GM19455 (cell line): Measurements from ENCODE around the gene HSD17B8.

ENCODE experiments used
- ATAC-seq: cut with Tn5 transposase; IDR thresholded peaks from one replicate; pipeline ENCODE4 v1.9.1; 2021; ENCODE audit not compliant: unreplicated experiment

HSD17B8 gene

GRCh38 chr6:33204415-33205190, at the start of gene HSD17B8:
Gene HSD17B8, plus strand, starts transcription at chr6:33204655. Its CDS starts 14 bp downstream, at chr6:33204669.
- peak; percentile 46 for ATAC-seq

- ATAC-seq: no peak
Observed at GRCh38 chr6:33156561-33156960, 47.9 kb upstream of the HSD17B8 start.

DNA sequence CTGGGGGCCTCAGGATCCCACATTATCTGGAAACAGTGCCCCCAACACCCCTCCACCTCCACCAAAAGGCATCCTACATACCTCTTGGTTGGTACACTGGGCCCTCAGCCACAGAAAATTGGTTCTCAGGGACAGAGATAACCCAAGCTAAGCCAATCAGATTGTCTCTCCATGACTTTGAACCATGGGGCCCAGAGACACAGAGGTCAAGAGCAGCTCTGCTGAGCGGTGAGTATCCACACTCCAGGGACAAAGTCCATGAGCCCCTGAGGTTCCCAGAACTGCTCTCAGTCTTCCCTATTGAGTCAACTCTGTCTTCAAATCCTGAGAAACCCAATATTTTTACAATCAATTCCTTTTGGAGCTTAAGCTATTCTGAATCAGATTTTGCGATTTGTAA, 47.5 kb upstream of the HSD17B8 start:
- ATAC-seq: no peak

- ATAC-seq: no peak
Observed at GRCh38 chr6:33160096-33160495, 44.4 kb upstream of the HSD17B8 start.

DNA sequence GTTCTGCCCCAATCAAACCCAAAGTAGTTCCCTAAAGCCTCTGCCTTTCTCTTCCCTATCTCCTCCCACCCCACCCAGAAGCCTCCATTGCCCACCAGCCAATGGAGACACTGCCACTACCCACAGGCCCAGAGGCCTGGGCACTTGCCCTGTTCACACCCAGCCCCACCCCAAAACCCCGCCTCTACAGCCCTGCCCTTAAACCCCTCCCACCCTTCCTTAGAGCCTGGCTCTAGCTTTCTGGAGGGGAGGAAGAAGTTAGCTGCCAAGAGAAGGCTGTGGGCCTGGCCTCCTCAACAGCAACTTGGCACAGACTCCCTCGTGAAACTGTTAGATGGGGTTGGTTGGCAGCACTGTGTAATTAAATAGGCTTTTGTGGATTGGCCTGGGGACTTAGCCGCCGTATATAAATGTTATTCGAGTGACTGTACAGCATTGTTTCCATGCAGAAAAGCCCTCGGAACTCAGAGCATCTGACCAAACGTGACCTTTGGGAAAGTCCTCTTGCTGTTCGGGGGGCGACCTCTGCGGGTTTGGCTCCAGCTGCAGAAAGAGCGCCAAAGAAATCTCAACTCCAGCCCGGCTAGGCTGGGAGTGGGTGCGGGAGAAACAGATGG, 43.6 kb upstream of the HSD17B8 start:
- no peak for ATAC-seq

GRCh38 chr6:33161354-33162331, 42.8 kb upstream of the HSD17B8 start:
- no peak for ATAC-seq

DNA sequence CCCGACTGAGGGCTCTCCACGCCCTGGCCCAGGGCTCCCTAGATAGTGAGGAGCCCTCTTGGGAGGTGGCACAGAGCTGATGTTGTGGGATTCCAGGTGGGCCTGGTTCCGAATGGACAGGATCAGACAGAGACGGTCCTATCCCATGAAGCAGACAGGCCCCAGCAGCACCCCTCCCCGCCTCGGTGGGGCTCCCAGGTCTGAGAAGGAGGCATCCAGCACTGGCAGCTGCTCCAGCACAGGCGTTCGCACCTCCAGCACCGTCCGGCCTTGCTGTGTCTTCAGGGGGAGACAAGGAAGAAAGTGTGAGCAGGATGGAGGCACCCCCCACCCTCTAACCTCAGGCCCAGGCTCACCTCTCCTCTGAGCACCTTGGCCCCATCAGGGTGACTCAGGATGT, 40.9 kb upstream of the HSD17B8 start:
- no peak for ATAC-seq

DNA sequence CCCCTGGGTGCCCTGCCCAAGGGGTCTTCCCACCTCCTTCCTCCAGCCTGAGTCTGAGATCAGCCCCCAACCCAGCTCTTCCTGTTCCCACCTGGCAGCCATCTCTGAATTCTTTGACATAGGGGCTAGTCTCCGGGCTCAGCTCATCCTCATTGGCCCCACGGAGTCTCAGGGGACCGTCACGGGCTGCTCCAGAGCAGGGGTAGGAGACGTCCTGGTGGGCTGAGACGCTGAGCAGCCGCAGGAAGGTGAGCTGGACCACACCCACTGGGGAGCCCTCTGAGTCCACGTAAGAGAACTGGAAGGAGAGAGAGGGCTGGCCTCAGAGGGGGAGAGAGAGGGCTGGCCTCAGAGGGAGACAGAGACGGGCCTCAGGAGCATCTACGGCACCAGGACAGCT, 40.3 kb upstream of the HSD17B8 start:
- ATAC-seq: no peak

DNA sequence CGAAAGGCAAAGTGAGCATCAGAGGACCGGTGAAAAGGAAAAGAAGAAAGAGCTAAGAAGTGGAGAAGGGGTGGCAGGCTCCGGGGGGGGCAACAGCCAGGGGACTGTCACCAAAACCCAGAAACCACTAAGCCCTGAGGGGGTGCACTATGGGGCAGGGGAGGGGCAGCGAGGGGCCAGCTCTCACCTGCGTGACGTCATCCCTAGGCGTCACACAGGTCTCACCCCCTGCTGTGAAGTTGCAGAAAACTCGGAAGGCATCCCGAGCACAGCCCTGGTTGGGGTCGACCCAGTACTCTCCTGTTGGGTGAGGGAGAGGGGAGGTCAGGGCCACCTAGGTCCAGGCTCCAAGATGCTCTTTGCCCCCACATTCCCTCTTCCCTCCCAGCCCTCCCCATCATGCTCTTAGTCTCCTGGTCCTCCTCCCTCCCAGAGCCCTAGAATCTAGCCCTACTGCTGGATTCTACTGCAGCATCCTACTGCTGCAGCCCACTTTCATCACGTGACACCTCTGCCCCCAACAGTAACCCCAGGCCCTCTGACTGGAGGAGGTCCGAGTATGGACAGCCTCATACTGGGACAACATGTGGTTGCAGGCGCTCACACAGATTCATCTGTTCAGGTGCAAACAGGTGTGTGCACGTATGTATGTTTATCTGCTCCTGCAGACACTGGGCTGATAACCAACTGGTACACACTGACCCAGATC, 39.6 kb upstream of the HSD17B8 start:
- no peak for ATAC-seq

DNA sequence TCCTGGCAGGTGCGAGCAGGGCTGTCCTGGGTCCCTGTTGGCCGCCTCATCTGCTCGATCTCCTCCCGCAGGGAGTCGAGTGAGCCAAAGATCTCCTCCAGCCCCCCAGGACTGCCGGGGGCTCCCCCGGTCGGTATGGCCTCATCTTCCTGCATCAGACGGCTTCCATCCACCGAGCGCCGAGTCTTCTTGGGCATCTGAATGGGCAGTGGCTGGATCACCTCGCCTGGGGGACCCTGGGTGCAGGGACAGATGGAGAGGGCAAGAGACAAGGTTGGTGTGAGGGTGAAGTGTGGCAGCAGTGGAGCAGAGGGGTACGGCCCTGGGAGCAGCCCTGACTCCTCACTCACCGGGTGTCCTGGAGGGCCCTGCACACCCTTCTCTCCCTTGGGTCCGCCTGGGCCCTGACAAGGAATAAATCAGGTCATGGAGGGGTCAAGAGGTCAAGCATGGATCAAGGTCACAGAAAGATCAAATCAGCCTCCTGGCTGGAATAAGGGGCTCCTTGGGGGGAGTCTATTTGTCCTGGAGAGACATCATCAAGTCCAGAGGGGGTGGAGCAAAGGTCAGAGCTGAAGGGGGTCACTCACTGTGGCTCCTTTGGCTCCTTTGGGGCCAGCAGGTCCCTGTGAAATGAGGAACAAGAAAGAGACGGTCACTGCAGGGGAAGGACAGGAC, 38.7 kb upstream of the HSD17B8 start:
- no peak for ATAC-seq

- ATAC-seq: no peak
Observed at GRCh38 chr6:33166363-33166762, 38.1 kb upstream of the HSD17B8 start.

DNA sequence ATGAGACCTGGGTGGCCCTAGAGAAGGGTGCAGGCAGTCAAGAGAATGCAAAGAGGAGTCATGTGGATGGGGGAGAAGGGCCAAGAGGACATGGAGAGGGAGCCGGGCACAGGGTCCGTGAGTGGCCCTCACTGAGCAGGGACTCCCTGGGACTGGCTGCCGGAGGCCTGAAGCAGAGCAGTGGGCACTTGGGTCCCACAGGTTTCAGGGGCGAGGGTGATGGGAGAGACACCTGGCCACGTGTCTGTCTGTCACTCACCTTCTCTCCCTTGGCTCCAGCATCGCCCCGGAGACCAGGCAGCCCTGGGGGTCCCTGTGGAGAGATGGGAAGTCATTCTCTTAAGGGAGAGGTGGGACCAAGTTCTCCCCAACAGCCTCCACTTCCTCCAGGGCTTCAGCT, 37.6 kb upstream of the HSD17B8 start:
- ATAC-seq: no peak

GRCh38 chr6:33167374-33168283, 36.8 kb upstream of the HSD17B8 start:
- ATAC-seq: no peak

GRCh38 chr6:33168284-33168601, 36.2 kb upstream of the HSD17B8 start:
- no peak for ATAC-seq

- no peak for ATAC-seq
Observed at GRCh38 chr6:33168639-33169038, 35.8 kb upstream of the HSD17B8 start.

GRCh38 chr6:33169291-33170175, 34.9 kb upstream of the HSD17B8 start:
- no peak for ATAC-seq

- no peak for ATAC-seq
Observed at GRCh38 chr6:33170176-33171015, 34.1 kb upstream of the HSD17B8 start.
